ENCODE results near the gene CMPK2. TPM values are rescaled to one million over a fixed set of nuclear protein-coding genes. Genes with fewer than 3 reads are reported as not detected.

The CMPK2 gene
- total RNA-seq, 3 donors from 2014 or later (not counting 1 experiment from before 2014, with no cell fraction given) = 5.8 to 11.4 (median 8.6) TPM

- peaks cover 12 to 18% of the 10 kb centered on the region in 2 donors for H3K4me1 Mint-ChIP-seq
- H3K27me3 Mint-ChIP-seq (ENCODE audit: low read depth in 2 of 2) = no peaks in the 10 kb centered on the region
- H3K4me3 Mint-ChIP-seq = no peak overlapping the region
- H3K36me3 Mint-ChIP-seq = peaks cover 38% of the 10 kb centered on the region
- no peak overlapping the region for H3K27ac ChIP-seq (ENCODE audit: low read length)
- DNase-seq (no peak), ATAC-seq (no peak)
- H3K4me3 ChIP-seq (ENCODE audit: low read length) = no peak overlapping the region
- peaks cover 3 to 11% of the 10 kb centered on the region in 2 donors for H3K9me3 Mint-ChIP-seq
- H3K27ac Mint-ChIP-seq = no peak overlapping the region
- peaks cover 12% of the 10 kb centered on the region for H3K36me3 ChIP-seq (ENCODE audit: control insufficient read depth, insufficient read depth, low read length)
- no CpG with 5 or more reads among the region's 2 CpGs for WGBS (ENCODE audit: insufficient coverage)
- intact Hi-C loops (cut with micrococcal nuclease) = no loop called here
- no peaks in the 10 kb centered on the region for H3K27me3 ChIP-seq (ENCODE audit: control insufficient read depth, insufficient read depth, low read length)
- no peak for TF ChIP-seq CTCF (IDR thresholded peaks at IDR 0.05)
- H3K9me3 ChIP-seq (ENCODE audit: control insufficient read depth, insufficient read depth, low read length) = peaks cover 14% of the 10 kb centered on the region
- H3K4me1 ChIP-seq (ENCODE audit: control insufficient read depth, insufficient read depth, low read length) = peaks cover 3% of the 10 kb centered on the region
These were observed 13.5 kb downstream of the CMPK2 start for GRCh38 chr2:6852195-6852594.

DNA sequence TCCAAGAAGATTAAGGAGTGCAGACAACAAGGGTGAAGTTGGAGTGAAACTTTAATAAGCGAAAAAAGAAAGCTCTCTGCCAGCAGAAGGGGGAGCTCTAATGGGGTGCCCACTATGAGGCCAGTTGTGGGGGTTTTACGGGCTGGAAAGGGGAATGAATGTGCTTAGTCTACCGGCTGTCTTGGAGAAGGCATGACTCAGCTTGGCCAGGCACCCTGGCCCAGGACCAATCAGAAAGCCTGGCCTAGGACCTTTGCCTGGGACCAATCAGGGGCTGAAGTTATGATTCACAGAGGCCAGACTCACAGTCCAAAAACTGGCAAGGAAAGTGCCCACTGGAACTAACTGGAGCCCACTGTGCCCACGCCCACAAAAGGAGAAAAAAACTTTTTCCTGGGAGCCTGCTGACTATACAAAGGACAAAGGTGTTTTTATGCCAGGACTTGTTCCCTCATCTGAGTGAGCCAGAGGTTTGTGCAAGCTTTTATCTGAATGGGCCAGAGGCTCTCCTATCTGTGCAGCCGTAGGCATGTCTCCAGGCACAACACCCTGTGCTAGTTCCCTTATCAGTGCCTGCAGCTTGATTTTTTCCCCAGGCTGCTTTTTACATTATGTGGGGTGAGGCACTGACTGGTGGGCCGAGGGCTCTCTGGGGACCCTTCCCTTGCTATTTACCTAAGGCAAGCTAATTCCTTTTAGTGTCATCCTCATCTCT lies 18.6 kb downstream of the CMPK2 start:
- Histone ChIP-seq H3K4me1 (ENCODE audit: control insufficient read depth, insufficient read depth, low read length) (peaks cover 3% of the 10 kb centered on the region), H3K4me3 (ENCODE audit: low read length) (no peak overlapping the region), H3K36me3 (ENCODE audit: control insufficient read depth, insufficient read depth, low read length) (peaks cover 12% of the 10 kb centered on the region), H3K27ac (ENCODE audit: low read length) (no peak overlapping the region), H3K9me3 (ENCODE audit: control insufficient read depth, insufficient read depth, low read length) (peaks cover 60% of the 10 kb centered on the region), H3K27me3 (ENCODE audit: control insufficient read depth, insufficient read depth, low read length) (no peaks in the 10 kb centered on the region)
- peaks cover 12 to 18% of the 10 kb centered on the region in 2 donors for H3K4me1 Mint-ChIP-seq
- WGBS (ENCODE audit: insufficient coverage) = 93% methylated on average over 6 of the region's 6 CpGs
- peaks cover 51% of the 10 kb centered on the region for H3K36me3 Mint-ChIP-seq
- H3K4me3 Mint-ChIP-seq = no peak overlapping the region
- TF ChIP-seq CTCF (IDR thresholded peaks at IDR 0.05) = no peak
- peaks cover 6 to 26% of the 10 kb centered on the region in 2 donors for H3K9me3 Mint-ChIP-seq
- ATAC-seq (no peak), DNase-seq (no peak)
- intact Hi-C loops (cut with micrococcal nuclease) = no loop called here
- H3K27ac Mint-ChIP-seq = no peak overlapping the region
- H3K27me3 Mint-ChIP-seq (ENCODE audit: low read depth in 2 of 2) = no peaks in the 10 kb centered on the region

DNA sequence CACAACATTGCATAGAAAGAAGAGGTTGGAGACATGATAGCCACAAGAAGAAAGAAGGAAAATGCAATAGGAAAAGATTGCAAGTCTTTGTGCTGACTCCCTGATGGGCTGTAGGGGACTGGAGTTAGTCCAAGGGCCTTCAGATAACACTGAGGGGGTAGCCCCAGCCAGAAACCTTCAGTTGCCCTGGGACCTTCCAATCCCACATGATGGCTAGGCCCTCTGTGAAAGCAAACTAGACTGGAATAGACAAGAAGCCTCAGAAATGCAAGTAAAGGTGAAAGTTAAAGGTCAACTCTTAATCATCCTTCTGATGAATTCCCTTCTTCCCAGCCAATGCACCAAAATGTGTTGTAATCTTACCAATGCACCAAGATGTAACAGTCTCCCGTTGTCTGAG lies 19.2 kb downstream of the CMPK2 start:
- Histone ChIP-seq H3K27me3 (ENCODE audit: control insufficient read depth, insufficient read depth, low read length) (no peaks in the 10 kb centered on the region), H3K36me3 (ENCODE audit: control insufficient read depth, insufficient read depth, low read length) (peaks cover 11% of the 10 kb centered on the region), H3K4me3 (ENCODE audit: low read length) (no peak overlapping the region), H3K4me1 (ENCODE audit: control insufficient read depth, insufficient read depth, low read length) (peaks cover 3% of the 10 kb centered on the region), H3K9me3 (ENCODE audit: control insufficient read depth, insufficient read depth, low read length) (peaks cover 61% of the 10 kb centered on the region), H3K27ac (ENCODE audit: low read length) (no peak overlapping the region)
- intact Hi-C loops (cut with micrococcal nuclease) = no loop called here
- DNase-seq = no peak
- WGBS (ENCODE audit: insufficient coverage) = 73% methylated on average over 1 of the region's 1 CpG
- Mint-ChIP-seq H3K27me3 (ENCODE audit: low read depth in 2 of 2) (no peaks in the 10 kb centered on the region), H3K36me3 (peaks cover 49% of the 10 kb centered on the region), H3K9me3 (peaks cover 6 to 26% of the 10 kb centered on the region in 2 donors), H3K4me3 (no peak overlapping the region), H3K27ac (no peak overlapping the region), H3K4me1 (peaks cover 12 to 18% of the 10 kb centered on the region in 2 donors)
- no peak for TF ChIP-seq CTCF (IDR thresholded peaks at IDR 0.05)
- ATAC-seq = no peak

DNA sequence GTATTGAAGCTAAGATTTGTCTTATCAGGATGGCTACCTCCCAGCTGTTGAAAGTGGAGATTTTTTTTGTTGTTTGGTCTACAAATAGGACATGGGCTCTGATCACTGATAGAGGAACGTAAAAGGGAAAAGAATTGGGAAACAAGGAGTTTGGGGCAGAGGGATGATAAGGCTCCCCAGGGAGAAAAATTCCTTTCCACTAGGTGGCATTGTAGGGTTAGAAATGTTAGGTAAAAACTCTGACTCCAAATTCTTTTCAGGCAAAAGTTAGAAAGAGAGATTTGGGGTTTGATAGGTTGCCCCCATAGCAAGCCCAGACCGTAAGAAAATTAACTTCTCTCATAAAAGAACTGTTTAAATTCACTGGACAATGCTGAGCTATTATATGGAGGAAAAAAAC lies 19.8 kb downstream of the CMPK2 start:
- no peak for TF ChIP-seq CTCF (IDR thresholded peaks at IDR 0.05)
- H3K27me3 Mint-ChIP-seq (ENCODE audit: low read depth in 2 of 2) = no peaks in the 10 kb centered on the region
- peaks cover 8 to 13% of the 10 kb centered on the region in 2 donors for H3K4me1 Mint-ChIP-seq
- peaks cover 49% of the 10 kb centered on the region for H3K36me3 Mint-ChIP-seq
- no peak overlapping the region for H3K27ac Mint-ChIP-seq
- no peak for ATAC-seq
- Histone ChIP-seq H3K36me3 (ENCODE audit: control insufficient read depth, insufficient read depth, low read length) (peaks cover 7% of the 10 kb centered on the region), H3K27me3 (ENCODE audit: control insufficient read depth, insufficient read depth, low read length) (no peaks in the 10 kb centered on the region), H3K4me3 (ENCODE audit: low read length) (no peak overlapping the region), H3K4me1 (ENCODE audit: control insufficient read depth, insufficient read depth, low read length) (peaks cover under 1% of the 10 kb centered on the region), H3K27ac (ENCODE audit: low read length) (no peak overlapping the region), H3K9me3 (ENCODE audit: control insufficient read depth, insufficient read depth, low read length) (peaks cover 61% of the 10 kb centered on the region)
- WGBS (ENCODE audit: insufficient coverage) = 100% methylated on average over 1 of the region's 2 CpGs
- H3K9me3 Mint-ChIP-seq = peaks cover 6 to 26% of the 10 kb centered on the region in 2 donors
- intact Hi-C loops (cut with micrococcal nuclease) = no loop called here
- no peak overlapping the region for H3K4me3 Mint-ChIP-seq
- no peak for DNase-seq
